K562 (cell line): ENCODE results near the gene AP3M1. TPM values are rescaled to one million over a fixed set of nuclear protein-coding genes. Genes with fewer than 3 reads are reported as not detected.

Experiments used
- ARHGAP35 ChIP-seq: fragments of 450-650 bp; IDR thresholded peaks from 2 replicates; pipeline ENCODE4 v1.6.1; 2018; ENCODE audit not compliant: partially characterized antibody
- BRD4 ChIP-seq: fragments of 200-600 bp; sonication (generic); IDR thresholded peaks from 2 replicates; pipeline ENCODE4 v1.6.1; 2017; ENCODE audit warnings: inconsistent platforms
- C11orf30 ChIP-seq: fragments of 450-650 bp; IDR thresholded peaks from 2 replicates; pipeline ENCODE4 v1.6.1; 2016; ENCODE audit warnings: low read depth, mild to moderate bottlenecking
- CSDE1 ChIP-seq, 2 experiments: fragments of 450-650 bp; IDR thresholded peaks; 2 replicates each; pipeline ENCODE4 v1.6.1; 2016; ENCODE audit warnings: mild to moderate bottlenecking in 1 of 2
- EWSR1 ChIP-seq: fragments of 450-650 bp; IDR thresholded peaks from 2 replicates; pipeline ENCODE4 v1.6.1; 2018; ENCODE audit warnings: borderline replicate concordance, mild to moderate bottlenecking, low read depth, moderate library complexity; ENCODE audit not compliant: partially characterized antibody
- HOXB6 ChIP-seq: fragments of 250-450 bp; sonication (Bioruptor Pico); IDR thresholded peaks from 2 replicates; pipeline ENCODE4 v1.5.1; 2022; ENCODE audit warnings: mild to moderate bottlenecking, borderline replicate concordance
- MAFF ChIP-seq: IDR thresholded peaks from 2 replicates; pipeline ENCODE4 v1.6.1; 2012; ENCODE audit warnings: low read length, improper control_type of control experiment
- MTA3 ChIP-seq: fragments of 450-650 bp; formaldehyde crosslinking; IDR thresholded peaks from 2 replicates; pipeline ENCODE4 v1.6.1; 2017; ENCODE audit warnings: mild to moderate bottlenecking, borderline replicate concordance
- PHB ChIP-seq: fragments of 250-450 bp; sonication (Bioruptor Pico); IDR thresholded peaks from 2 replicates; pipeline ENCODE4 v1.5.0; 2021
- RBM25 ChIP-seq: fragments of 200-400 bp; formaldehyde crosslinking; IDR thresholded peaks from 2 replicates; pipeline ENCODE4 v1.6.1; 2018; ENCODE audit warnings: low read length, low read depth, moderate library complexity; ENCODE audit not compliant: severe bottlenecking
- RUNX1 ChIP-seq: sonication (generic); IDR thresholded peaks from 2 replicates; pipeline ENCODE4 v1.6.1; 2016; ENCODE audit warnings: antibody characterized with exemption, low read depth
- ZNF121 ChIP-seq: sonication (generic); formaldehyde crosslinking; conservative IDR thresholded peaks from 2 replicates; pipeline ENCODE4 v1.8.0; 2022; ENCODE audit warnings: missing genetic modification reagents
- ZNF217 ChIP-seq: sonication (generic); formaldehyde crosslinking; IDR thresholded peaks from 2 replicates; pipeline ENCODE4 v1.8.0; 2022; ENCODE audit warnings: mild to moderate bottlenecking, missing genetic modification reagents
- ZNF239 ChIP-seq: fragments of 250-450 bp; sonication (Bioruptor Pico); IDR thresholded peaks from 2 replicates; pipeline ENCODE4 v1.4.0; 2020; ENCODE audit warnings: mild to moderate bottlenecking
- ZNF589 ChIP-seq: fragments of 200-800 bp; sonication (Bioruptor generic); IDR thresholded peaks from 2 replicates; pipeline ENCODE4 v1.6.1; 2016; ENCODE audit warnings: low read depth, missing genetic modification characterization, missing compliant biosample characterization
- ZNF707 ChIP-seq: fragments of 250-450 bp; sonication (Bioruptor Pico); conservative IDR thresholded peaks from 2 replicates; pipeline ENCODE4 v1.8.0; 2022; ENCODE audit warnings: inconsistent platforms, mild to moderate bottlenecking, moderate library complexity
- polyA plus RNA-seq, 8 experiments: library from polyadenylated mRNA; depleted of rRNA in 4 of 8; stranded (reverse) in 5 of 8; unstranded in 3 of 8; fragments of >200 nt; fragmentation: Nextera tagmentation in 2 of 8; fragmentation: Illumina TruSeq in 1 of 8; extraction: Ambion mirVana in 2 of 8; extraction: Trizol in 1 of 8; gene quantifications; 2 replicates each; pipeline versions ENCODE4 v1.2.1 to v1.2.3, GENCODE V29; 2011 to 2014; ENCODE audit warnings: inconsistent platforms in 1 of 8, missing spikeins in 1 of 8
- total RNA-seq, 7 experiments: library from RNA; depleted of rRNA in 6 of 7; stranded (reverse); fragments of >200 nt in 6 of 7; fragmentation: Illumina TruSeq in 2 of 7; extraction: Trizol in 2 of 7; gene quantifications; 2 replicates each; pipeline versions ENCODE4 v1.2.1 to v1.2.3, GENCODE V29; 2011 to 2021; ENCODE audit warnings: low replicate concordance in 1 of 7
- TF ChIP-seq, protein P1 (sequence below): fragments of 450-650 bp; IDR thresholded peaks from 2 replicates; pipeline ENCODE4 v1.7.0; 2016; ENCODE audit warnings: borderline replicate concordance
- TF ChIP-seq, protein P2 (sequence below), 2 experiments: fragments of 150-350 bp in 1 of 2; IDR thresholded peaks; 2 replicates each; pipeline ENCODE4 v1.6.1; 2012 to 2016; ENCODE audit warnings: low read depth in 2 of 2, low read length in 2 of 2, mild to moderate bottlenecking in 1 of 2, moderate library complexity in 1 of 2
- TF ChIP-seq, protein P3 (sequence below): IDR thresholded peaks from 2 replicates; pipeline ENCODE4 v1.6.1; 2016; ENCODE audit warnings: missing genetic modification characterization, missing compliant biosample characterization
- TF ChIP-seq, protein P4 (sequence below): fragments of 450-650 bp; IDR thresholded peaks from 2 replicates; pipeline ENCODE4 v1.6.1; 2016; ENCODE audit warnings: missing biosample characterization, missing genetic modification characterization

Gene AP3M1
- total and polyA plus RNA-seq, 9 of the 15 experiments (the other 6 are each of a cell fraction or from before 2014, with no cell fraction given): 44.3 to 135 (median 67.6) TPM

DNA sequence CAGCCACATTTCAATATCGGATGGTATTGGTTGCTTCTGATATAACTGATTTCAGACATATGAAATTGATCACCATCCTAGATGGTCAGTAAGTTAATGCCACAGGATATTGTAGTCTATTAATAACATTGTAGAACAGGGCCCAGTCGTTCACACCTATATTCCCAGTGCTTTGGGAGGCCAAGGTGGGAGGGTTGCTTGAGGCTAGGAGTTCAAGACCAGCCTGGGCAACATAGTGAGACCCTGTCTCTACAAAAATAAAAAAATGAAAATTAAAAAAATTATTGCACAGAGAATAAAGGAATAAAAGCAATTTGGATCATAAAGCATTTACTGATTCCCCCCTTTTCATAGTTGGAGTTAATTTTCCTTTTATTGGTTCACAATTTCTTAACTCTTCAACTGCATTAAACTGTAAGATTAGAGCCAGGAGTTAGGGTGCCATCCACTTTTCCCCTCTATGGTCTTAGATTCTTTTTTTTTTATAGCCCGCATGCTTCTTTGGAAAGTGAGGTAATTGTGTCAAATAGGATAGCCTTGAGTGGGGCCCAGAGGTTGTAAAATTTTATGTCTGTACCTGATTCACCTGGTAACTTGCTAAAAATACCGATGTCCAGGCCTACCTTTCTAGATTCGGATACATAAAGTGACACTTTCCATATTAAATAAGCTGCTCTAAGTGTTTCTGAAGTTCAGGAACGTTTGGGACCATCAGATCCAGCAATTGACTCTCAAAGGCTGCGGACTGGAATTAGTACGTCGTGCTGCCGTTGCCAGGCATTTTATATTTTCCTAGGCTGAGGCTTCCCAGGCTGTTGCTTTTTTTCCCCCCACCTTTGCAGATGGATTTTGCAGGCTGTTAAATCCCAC is 25.1 kb upstream of the AP3M1 start (continued):
- TF ChIP-seq, protein P1, sequence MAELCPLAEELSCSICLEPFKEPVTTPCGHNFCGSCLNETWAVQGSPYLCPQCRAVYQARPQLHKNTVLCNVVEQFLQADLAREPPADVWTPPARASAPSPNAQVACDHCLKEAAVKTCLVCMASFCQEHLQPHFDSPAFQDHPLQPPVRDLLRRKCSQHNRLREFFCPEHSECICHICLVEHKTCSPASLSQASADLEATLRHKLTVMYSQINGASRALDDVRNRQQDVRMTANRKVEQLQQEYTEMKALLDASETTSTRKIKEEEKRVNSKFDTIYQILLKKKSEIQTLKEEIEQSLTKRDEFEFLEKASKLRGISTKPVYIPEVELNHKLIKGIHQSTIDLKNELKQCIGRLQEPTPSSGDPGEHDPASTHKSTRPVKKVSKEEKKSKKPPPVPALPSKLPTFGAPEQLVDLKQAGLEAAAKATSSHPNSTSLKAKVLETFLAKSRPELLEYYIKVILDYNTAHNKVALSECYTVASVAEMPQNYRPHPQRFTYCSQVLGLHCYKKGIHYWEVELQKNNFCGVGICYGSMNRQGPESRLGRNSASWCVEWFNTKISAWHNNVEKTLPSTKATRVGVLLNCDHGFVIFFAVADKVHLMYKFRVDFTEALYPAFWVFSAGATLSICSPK: 0 out of 2 replicates have a peak, but pooled peaks have one; percentile 33
- TF ChIP-seq ZNF707: no peak
- peak; percentile 92 for TF ChIP-seq ZNF121
- TF ChIP-seq, protein P2, sequence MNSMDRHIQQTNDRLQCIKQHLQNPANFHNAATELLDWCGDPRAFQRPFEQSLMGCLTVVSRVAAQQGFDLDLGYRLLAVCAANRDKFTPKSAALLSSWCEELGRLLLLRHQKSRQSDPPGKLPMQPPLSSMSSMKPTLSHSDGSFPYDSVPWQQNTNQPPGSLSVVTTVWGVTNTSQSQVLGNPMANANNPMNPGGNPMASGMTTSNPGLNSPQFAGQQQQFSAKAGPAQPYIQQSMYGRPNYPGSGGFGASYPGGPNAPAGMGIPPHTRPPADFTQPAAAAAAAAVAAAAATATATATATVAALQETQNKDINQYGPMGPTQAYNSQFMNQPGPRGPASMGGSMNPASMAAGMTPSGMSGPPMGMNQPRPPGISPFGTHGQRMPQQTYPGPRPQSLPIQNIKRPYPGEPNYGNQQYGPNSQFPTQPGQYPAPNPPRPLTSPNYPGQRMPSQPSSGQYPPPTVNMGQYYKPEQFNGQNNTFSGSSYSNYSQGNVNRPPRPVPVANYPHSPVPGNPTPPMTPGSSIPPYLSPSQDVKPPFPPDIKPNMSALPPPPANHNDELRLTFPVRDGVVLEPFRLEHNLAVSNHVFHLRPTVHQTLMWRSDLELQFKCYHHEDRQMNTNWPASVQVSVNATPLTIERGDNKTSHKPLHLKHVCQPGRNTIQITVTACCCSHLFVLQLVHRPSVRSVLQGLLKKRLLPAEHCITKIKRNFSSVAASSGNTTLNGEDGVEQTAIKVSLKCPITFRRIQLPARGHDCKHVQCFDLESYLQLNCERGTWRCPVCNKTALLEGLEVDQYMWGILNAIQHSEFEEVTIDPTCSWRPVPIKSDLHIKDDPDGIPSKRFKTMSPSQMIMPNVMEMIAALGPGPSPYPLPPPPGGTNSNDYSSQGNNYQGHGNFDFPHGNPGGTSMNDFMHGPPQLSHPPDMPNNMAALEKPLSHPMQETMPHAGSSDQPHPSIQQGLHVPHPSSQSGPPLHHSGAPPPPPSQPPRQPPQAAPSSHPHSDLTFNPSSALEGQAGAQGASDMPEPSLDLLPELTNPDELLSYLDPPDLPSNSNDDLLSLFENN (IDR thresholded peaks at IDR 0.05; ENCODE audit: low read depth in 2 of 2, low read length in 2 of 2): no peak
- peak; percentile 20; the same call in 1 of the 2 replicates for TF ChIP-seq BRD4
- TF ChIP-seq HOXB6 (CRISPR knock-in tag): no peak
- 0 out of 2 replicates have a peak, but pooled peaks have one; percentile 25 for TF ChIP-seq PHB
- TF ChIP-seq MAFF: no peak
- peak; percentile 47 for TF ChIP-seq RBM25
- TF ChIP-seq C11orf30: no peak
- TF ChIP-seq RUNX1: no peak
- TF ChIP-seq ZNF217 (CRISPR knock-in tag): no peak
- TF ChIP-seq ZNF589: no peak
- TF ChIP-seq EWSR1: no peak
- TF ChIP-seq, protein P3, sequence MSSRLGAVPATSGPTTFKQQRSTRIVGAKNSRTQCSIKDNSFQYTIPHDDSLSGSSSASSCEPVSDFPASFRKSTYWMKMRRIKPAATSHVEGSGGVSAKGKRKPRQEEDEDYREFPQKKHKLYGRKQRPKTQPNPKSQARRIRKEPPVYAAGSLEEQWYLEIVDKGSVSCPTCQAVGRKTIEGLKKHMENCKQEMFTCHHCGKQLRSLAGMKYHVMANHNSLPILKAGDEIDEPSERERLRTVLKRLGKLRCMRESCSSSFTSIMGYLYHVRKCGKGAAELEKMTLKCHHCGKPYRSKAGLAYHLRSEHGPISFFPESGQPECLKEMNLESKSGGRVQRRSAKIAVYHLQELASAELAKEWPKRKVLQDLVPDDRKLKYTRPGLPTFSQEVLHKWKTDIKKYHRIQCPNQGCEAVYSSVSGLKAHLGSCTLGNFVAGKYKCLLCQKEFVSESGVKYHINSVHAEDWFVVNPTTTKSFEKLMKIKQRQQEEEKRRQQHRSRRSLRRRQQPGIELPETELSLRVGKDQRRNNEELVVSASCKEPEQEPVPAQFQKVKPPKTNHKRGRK (tag): 0 out of 2 replicates have a peak, but pooled peaks have one; percentile 17
- no peak for TF ChIP-seq ARHGAP35
- no peak for TF ChIP-seq MTA3
- TF ChIP-seq, protein P4, sequence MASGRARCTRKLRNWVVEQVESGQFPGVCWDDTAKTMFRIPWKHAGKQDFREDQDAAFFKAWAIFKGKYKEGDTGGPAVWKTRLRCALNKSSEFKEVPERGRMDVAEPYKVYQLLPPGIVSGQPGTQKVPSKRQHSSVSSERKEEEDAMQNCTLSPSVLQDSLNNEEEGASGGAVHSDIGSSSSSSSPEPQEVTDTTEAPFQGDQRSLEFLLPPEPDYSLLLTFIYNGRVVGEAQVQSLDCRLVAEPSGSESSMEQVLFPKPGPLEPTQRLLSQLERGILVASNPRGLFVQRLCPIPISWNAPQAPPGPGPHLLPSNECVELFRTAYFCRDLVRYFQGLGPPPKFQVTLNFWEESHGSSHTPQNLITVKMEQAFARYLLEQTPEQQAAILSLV (tag): 0 out of 2 replicates have a peak, but pooled peaks have one; percentile 40
- TF ChIP-seq CSDE1 (IDR thresholded peaks at IDR 0.05): 0 out of 4 replicates have a peak, but pooled peaks of 1 of the 2 experiments have one; percentile 17
- TF ChIP-seq ZNF239 (CRISPR knock-in tag): no peak
